IMR-90 (cell line): Measurements from ENCODE around the gene CSTB. TPM values are rescaled to one million over a fixed set of nuclear protein-coding genes. Genes with fewer than 3 reads are reported as not detected.

Experiments used
- ATAC-seq: fragments of 200-7000 bp; cut with Tn5 transposase; 2 replicates; pipeline ENCODE4 v1.9.1; 2020; ENCODE audit warnings: low read depth, mild to moderate bottlenecking, moderate library complexity
- BruUV-seq: library from RNA; stranded (reverse); fragments of 400-500 nt; replicated peaks from 2 replicates; lab custom pipeline; 2021; lab: Mats Ljungman, UMichigan
- CTCF ChIA-PET: fragments of 300-600 bp; formaldehyde crosslinking; extraction: SDS; loops from one replicate; lab custom pipeline; 2021; ENCODE audit warnings: antibody characterized with exemption; lab: Yijun Ruan, JAX
- POLR2A ChIA-PET: fragments of 300-600 bp; sonication (Branson Sonifier 250); formaldehyde crosslinking; loops from one replicate; lab custom pipeline; 2022; ENCODE audit warnings: antibody characterized with exemption; ENCODE audit not compliant: unreplicated experiment; lab: Charles Lee
- DNase-seq: peaks from one replicate; pipeline ENCODE4 v3.0.0; 2013
- H2AFZ ChIP-seq: replicated peaks from 2 replicates; pipeline ENCODE3; 2013; ENCODE audit warnings: low read length, mild to moderate bottlenecking; ENCODE audit not compliant: poor library complexity
- H2AK5ac ChIP-seq: 2 replicates; pipeline ENCODE4 v1.6.1; 2013; ENCODE audit warnings: low read depth, low read length, inconsistent platforms
- H2AK9ac ChIP-seq: replicated peaks from 2 replicates; pipeline ENCODE3; 2013; ENCODE audit warnings: mild to moderate bottlenecking, low read depth, low read length, moderate library complexity; ENCODE audit not compliant: poor library complexity
- H2BK120ac ChIP-seq: 2 replicates; pipeline ENCODE4 v1.6.1; 2013; ENCODE audit warnings: low read depth, low read length, inconsistent platforms
- H2BK15ac ChIP-seq: 3 replicates; pipeline ENCODE4 v1.6.1; 2013; ENCODE audit warnings: low read depth, low read length, inconsistent platforms
- H2BK20ac ChIP-seq: 2 replicates; pipeline ENCODE4 v1.6.1; 2013; ENCODE audit warnings: low read depth, mild to moderate bottlenecking, inconsistent platforms, low read length, moderate library complexity
- H2BK5ac ChIP-seq: 2 replicates; pipeline ENCODE4 v1.6.1; 2013; ENCODE audit warnings: mild to moderate bottlenecking, low read depth, low read length, inconsistent platforms; ENCODE audit not compliant: poor library complexity, severe bottlenecking
- H3K14ac ChIP-seq: replicated peaks from 2 replicates; pipeline ENCODE4 v1.6.1; 2013; ENCODE audit warnings: low read depth, low read length, inconsistent platforms
- H3K18ac ChIP-seq: 2 replicates; pipeline ENCODE4 v1.6.1; 2013; ENCODE audit warnings: low read depth, low read length, control low read depth
- H3K23ac ChIP-seq: 2 replicates; pipeline ENCODE4 v1.6.1; 2013; ENCODE audit warnings: low read depth, low read length, inconsistent platforms
- H3K27ac ChIP-seq: 2 replicates; pipeline ENCODE4 v1.5.1; 2013; ENCODE audit warnings: mild to moderate bottlenecking, control low read depth, low read length; ENCODE audit not compliant: insufficient read depth
- H3K27me3 ChIP-seq: 2 replicates; pipeline ENCODE4 v1.6.1; 2013; ENCODE audit warnings: low read length; ENCODE audit not compliant: control insufficient read depth, insufficient read depth
- H3K36me3 ChIP-seq: 2 replicates; pipeline ENCODE4 v1.6.1; 2013; ENCODE audit warnings: low read length, mixed read lengths; ENCODE audit not compliant: control insufficient read depth, insufficient read depth
- H3K4ac ChIP-seq: 2 replicates; pipeline ENCODE4 v1.6.1; 2013; ENCODE audit warnings: low read depth, low read length, inconsistent platforms
- H3K4me1 ChIP-seq: 2 replicates; pipeline ENCODE4 v1.6.1; 2013; ENCODE audit warnings: low read length, mixed read lengths; ENCODE audit not compliant: control insufficient read depth, insufficient read depth
- H3K4me2 ChIP-seq: 2 replicates; pipeline ENCODE4 v1.6.1; 2013; ENCODE audit warnings: low read depth, mild to moderate bottlenecking, control low read depth, low read length, moderate library complexity
- H3K4me3 ChIP-seq: 2 replicates; pipeline ENCODE4 v1.5.1; 2013; ENCODE audit warnings: low read depth, mild to moderate bottlenecking, control low read depth, low read length, moderate library complexity; ENCODE audit not compliant: insufficient read depth
- H3K56ac ChIP-seq: 2 replicates; pipeline ENCODE4 v1.6.1; 2013; ENCODE audit warnings: low read length, inconsistent platforms; ENCODE audit not compliant: insufficient read depth; ENCODE audit errors: extremely low read depth
- H3K79me1 ChIP-seq, 2 experiments: 2 replicates each; pipeline ENCODE4 v1.6.1; 2013; ENCODE audit warnings: low read length in 2 of 2, inconsistent platforms in 1 of 2, low read depth in 1 of 2
- H3K9ac ChIP-seq: 2 replicates; pipeline ENCODE4 v1.6.1; 2013; ENCODE audit warnings: low read depth, low read length, control low read depth
- H3K9me1 ChIP-seq: 2 replicates; pipeline ENCODE4 v1.6.1; 2013; ENCODE audit warnings: low read length, inconsistent platforms; ENCODE audit not compliant: insufficient read depth
- H3K9me3 ChIP-seq: 2 replicates; pipeline ENCODE4 v1.6.1; 2013; ENCODE audit warnings: low read length; ENCODE audit not compliant: control insufficient read depth, insufficient read depth
- H4K20me1 ChIP-seq: 2 replicates; pipeline ENCODE4 v1.6.1; 2013; ENCODE audit warnings: low read length, inconsistent platforms; ENCODE audit not compliant: insufficient read depth
- H4K5ac ChIP-seq: 2 replicates; pipeline ENCODE4 v1.6.1; 2013; ENCODE audit warnings: mild to moderate bottlenecking, low read depth, low read length, control low read depth
- H4K8ac ChIP-seq, 2 experiments: 2 replicates each; pipeline ENCODE4 v1.6.1; 2013; ENCODE audit warnings: low read depth in 2 of 2, low read length in 2 of 2, control low read depth in 1 of 2, inconsistent platforms in 1 of 2
- H4K91ac ChIP-seq: 2 replicates; pipeline ENCODE4 v1.6.1; 2013; ENCODE audit warnings: low read depth, low read length, inconsistent platforms; ENCODE audit not compliant: insufficient read depth
- NFE2L2 ChIP-seq: fragments of 150-350 bp; IDR thresholded peaks from 2 replicates; pipeline ENCODE4 v1.6.1; 2016; ENCODE audit warnings: low read depth, mild to moderate bottlenecking, low read length
- RCOR1 ChIP-seq: IDR thresholded peaks from 2 replicates; pipeline ENCODE4 v1.6.1; 2012; ENCODE audit warnings: mild to moderate bottlenecking, low read length, improper control_type of control experiment; ENCODE audit not compliant: insufficient replicate concordance
- WGBS, 2 experiments: methylation state at CpG; one replicate each; pipeline versions ENCODE4 v1.1.5 to v1.1.7; 2013; ENCODE audit warnings: missing lambda C conversion rate in 2 of 2; ENCODE audit not compliant: insufficient read length in 1 of 2; ENCODE audit errors: extremely low coverage in 2 of 2; 5-methylcytosine and 5-hydroxymethylcytosine counted together
- dilution Hi-C: fragments of 300-500 bp; cut with HindIII; formaldehyde crosslinking; loops from one replicate; pipeline ENCODE4 v1.14.3; 2018; ENCODE audit warnings: low sequenced_read_pairs; ENCODE audit not compliant: unreplicated experiment
- in situ Hi-C: fragments of 300-500 bp; cut with MboI; formaldehyde crosslinking; loops from 3 replicates; pipeline ENCODE4 v1.14.3; 2019; ENCODE audit warnings: low sequenced_read_pairs, inconsistent platforms, mixed read lengths
- intact Hi-C: fragments of 100-400 bp; cut with micrococcal nuclease; formaldehyde crosslinking; loops from 2 replicates; pipeline ENCODE4 v1.10.0; 2022
- polyA plus RNA-seq, 3 experiments: library from polyadenylated mRNA; depleted of rRNA; stranded (reverse); fragments of >200 nt; gene quantifications; 2 replicates each; pipeline ENCODE4 v1.2.3, GENCODE V29; 2012; ENCODE audit warnings: low replicate concordance in 1 of 3
- total RNA-seq: library from RNA; depleted of rRNA; stranded (reverse); fragments of >200 nt; gene quantifications from 2 replicates; pipeline ENCODE4 v1.2.3, GENCODE V29; 2012
- TF ChIP-seq, protein P1 (sequence below): fragments of 150-350 bp; IDR thresholded peaks from 2 replicates; pipeline ENCODE4 v1.6.1; 2016; ENCODE audit warnings: low read depth, mild to moderate bottlenecking, low read length, moderate library complexity, borderline replicate concordance

CSTB gene
- total and polyA plus RNA-seq, 2 of the 4 experiments (the other 2 are of a cell fraction) = 6.1 to 71.7 TPM

- Histone ChIP-seq H3K9me3 (no peaks in the 10 kb centered on the region), H3K4ac (no peak overlapping the region), H3K4me3 (no peak overlapping the region), H4K91ac (no peak overlapping the region), H3K27ac (no peak overlapping the region), H3K36me3 (peaks cover 16% of the 10 kb centered on the region), H3K9me1 (peaks cover 16% of the 10 kb centered on the region), H4K8ac (no peak overlapping the region), H2AK5ac (no peak overlapping the region), H3K4me2 (no peak overlapping the region), H3K56ac (no peak overlapping the region), H3K14ac (no peak overlapping the region), H3K9ac (no peak overlapping the region), H3K23ac (no peak overlapping the region), H4K20me1 (peaks cover 10% of the 10 kb centered on the region; the same call in 1 of the 2 replicates), H3K4me1 (peaks cover 14% of the 10 kb centered on the region), H2AK9ac (no peak overlapping the region), H2AFZ (no peak overlapping the region), H2BK20ac (no peak overlapping the region), H2BK15ac (no peak overlapping the region), H2BK120ac (no peak overlapping the region), H3K79me1 (peaks cover 0 to 21% of the 10 kb centered on the region in 2 experiments; a peak in 3 of 4 replicates), H2BK5ac (no peak overlapping the region), H3K18ac (no peak overlapping the region), H4K5ac (no peak overlapping the region), H3K27me3 (no peaks in the 10 kb centered on the region)
- intact Hi-C loops = no loop called here
- DNase-seq (no peak), ATAC-seq (no peak)
- dilution Hi-C loops = no loop called here
- in situ Hi-C loops = no loop called here
- ChIA-PET CTCF (no interaction called here), POLR2A (no interaction called here)
- no TSS peak for BruUV-seq
- 87% methylated on average over 4 of the region's 21 CpGs; no CpG with 5 or more reads in 1 of the 2 experiments for WGBS, 2 experiments
- TF ChIP-seq NFE2L2 (no peak), RCOR1 (no peak)
- TF ChIP-seq, protein P1, sequence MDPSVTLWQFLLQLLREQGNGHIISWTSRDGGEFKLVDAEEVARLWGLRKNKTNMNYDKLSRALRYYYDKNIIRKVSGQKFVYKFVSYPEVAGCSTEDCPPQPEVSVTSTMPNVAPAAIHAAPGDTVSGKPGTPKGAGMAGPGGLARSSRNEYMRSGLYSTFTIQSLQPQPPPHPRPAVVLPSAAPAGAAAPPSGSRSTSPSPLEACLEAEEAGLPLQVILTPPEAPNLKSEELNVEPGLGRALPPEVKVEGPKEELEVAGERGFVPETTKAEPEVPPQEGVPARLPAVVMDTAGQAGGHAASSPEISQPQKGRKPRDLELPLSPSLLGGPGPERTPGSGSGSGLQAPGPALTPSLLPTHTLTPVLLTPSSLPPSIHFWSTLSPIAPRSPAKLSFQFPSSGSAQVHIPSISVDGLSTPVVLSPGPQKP = no peak
These were observed 5.9 kb downstream of the CSTB start for GRCh38 chr21:43770066-43770655.
